ENCODE results near the gene SYT8. TPM values are rescaled to one million over a fixed set of nuclear protein-coding genes. Genes with fewer than 3 reads are reported as not detected.
"Not testable (repeated sequence)": the region's sequence is repeated elsewhere in the genome, so short reads cannot be mapped to it uniquely, and the experiment has no call there.

SYT8 gene
- total RNA-seq, 2 donors from 2014 or later = not detected

DNA sequence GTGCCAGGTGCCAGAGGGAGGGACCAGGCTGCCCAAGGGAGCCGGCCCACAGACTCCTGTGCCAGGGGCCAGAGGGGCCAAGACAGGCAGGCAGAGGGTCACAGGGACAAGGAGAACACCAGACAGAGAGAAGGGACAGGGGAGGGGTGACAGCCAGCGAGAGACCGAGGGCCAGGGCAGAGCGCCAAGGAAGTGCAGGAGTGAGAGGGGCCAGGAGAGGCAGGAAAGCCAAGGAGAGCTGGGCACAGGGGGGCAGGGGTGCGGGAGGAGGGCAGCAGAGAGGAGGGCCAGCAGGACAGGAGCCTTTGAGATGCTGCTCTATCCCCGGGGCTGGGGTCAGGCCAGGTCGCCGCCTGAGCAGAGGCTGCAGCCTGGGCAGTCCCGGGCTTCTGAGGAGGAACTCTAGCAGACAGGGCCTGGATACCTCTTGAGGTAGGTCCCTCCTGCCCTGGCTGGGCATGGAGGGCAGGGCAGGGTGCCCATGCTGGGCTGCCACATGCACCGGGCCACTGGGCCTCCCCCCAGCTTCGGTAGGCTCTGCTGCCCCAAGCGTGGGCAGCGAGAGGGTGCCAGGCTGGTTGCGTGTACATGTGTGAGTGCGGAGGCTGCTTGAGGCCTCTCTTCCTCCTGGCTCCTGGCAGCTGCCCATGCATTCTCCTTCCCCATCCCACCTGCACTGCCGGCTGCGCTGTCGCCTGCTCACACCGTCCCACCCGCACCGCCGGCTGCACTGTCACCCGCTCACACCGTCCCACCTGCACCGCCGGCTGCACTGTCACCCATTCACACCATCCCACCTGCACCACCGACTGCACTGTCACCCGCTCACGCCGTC lies 30.3 kb downstream of the SYT8 start:
- intact Hi-C loops (cut with DNase I) = no loop called here
- ATAC-seq (peak in 1 of 2 donors; percentile 2), DNase-seq (no peak)

DNA sequence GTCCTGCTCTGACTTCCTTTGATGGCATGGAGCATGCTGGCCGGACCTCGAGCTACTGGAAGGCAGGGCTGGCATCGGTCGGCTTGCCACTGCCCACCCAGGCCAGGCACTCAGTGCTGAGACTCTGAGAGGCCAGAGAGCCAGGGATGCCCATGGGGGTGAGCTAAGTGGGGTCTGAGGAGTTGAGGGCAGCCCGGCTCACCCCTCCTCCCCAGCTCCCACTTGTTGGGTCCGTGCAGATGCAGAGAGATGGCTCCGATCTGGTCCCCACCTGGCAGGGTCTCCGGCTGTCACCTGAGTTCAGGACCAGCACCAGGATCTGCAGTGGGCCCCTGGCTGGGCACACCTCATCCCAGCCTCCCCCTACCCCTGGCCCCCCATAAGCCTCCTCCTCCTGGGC lies 31.4 kb downstream of the SYT8 start:
- ATAC-seq (no peak), DNase-seq (no peak)
- intact Hi-C loops (cut with DNase I) = no loop called here

DNA sequence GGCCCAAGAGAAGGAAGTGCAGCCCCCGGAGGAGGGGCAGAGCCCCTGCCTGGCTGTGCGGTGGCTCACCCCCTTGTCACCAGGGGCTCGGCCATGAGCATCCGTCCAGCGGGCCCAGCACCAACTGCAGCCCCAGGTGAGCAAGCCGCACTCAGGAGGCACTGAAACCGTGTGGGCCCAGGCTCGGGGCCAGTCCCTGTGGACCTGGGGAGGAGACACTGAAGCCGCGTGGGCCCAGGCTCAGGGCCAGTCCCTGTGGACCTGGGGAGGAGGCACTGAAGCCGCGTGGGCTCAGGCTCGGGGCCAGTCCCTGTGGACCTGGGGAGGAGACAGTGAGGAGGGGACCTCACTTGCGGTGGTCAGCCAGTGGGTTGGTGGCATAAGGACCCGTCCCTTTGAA lies 32.0 kb downstream of the SYT8 start:
- intact Hi-C loops (cut with DNase I) = no loop called here
- DNase-seq (no peak), ATAC-seq (no peak)

DNA sequence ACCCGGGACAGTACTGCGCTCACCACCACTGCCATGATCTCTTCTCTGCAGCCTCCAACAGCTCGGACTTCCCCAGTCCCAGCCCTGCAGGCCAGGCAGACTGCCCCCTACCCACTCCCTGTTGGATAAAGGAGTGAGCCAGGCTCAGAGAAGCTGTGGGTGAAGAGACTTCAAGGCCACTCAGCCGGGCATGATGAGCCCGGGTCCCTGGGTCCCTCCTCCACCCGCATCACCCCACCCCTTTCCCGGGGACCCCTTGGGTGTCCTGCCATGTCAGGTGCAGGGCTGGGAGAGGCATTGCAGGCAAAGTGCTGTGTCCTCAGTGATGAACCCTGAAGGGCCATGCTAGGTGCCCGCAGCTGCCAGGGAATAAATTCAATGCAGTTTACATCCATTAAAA lies 32.6 kb downstream of the SYT8 start:
- ATAC-seq (no peak), DNase-seq (no peak)
- intact Hi-C loops (cut with DNase I) = no loop called here

DNA sequence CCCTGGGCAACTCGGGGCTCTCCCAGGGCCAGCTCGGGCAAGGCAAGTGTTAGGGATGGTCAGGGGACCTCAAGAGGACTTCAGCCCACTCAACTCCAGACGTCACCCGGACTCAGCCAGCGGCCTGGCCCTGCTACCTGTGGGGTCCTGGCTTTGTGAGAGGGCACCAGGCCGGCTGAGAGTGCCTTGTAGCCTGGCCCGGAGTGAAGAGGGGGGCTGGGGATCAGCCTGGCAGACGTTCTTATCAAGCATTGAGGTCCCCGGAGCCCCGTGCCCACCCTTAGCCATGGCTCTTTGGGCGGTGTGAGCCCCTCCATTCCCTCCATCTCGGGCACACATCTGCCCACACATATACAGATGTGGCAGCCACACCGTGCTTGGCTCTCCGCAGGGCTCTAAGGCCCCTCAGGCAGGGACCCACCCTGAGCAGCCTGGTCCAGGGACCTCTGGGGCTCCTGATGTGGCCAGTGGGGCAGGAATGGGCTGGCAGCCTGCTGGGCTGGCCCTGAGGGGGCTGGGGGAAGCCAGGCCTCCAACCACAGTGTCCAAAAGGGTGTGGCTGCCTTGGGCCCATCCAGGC lies 33.4 kb downstream of the SYT8 start:
- ATAC-seq (no peak), DNase-seq (no peak)
- intact Hi-C loops (cut with DNase I) = no loop called here

DNA sequence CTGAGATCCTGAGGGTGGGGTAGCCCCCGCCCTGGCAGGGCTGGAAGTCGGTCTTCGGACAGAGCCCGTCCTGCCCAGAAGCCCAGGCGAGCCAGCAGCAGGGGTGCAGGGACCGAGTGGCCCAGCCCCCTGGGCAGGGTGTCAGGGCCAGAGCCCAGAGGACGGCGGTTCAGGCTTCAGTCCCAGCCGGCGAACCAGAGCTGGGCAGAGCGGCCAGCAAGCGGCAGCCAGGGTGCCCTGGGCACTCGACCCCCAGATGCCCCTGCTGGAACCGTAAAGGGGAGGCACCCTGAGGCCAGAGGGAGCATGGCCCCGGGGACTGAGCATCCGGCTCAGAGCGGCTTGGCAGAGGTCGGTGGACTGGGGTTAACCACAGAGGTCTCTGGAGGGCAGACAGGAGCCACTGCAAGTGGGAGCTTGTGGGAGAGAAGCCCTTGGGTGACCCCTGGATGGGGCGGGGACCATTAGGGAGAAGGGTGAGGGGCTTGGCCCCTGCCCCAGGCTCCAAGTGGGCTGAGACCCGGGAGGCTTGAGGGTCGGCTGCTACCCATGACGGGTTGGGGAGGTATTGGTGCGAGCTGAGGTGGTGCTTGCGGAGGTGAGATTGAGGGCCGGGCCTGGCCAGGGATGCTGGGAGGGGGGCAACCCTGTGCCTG lies 34.0 kb downstream of the SYT8 start:
- peak; percentile 17 to 24 for ATAC-seq
- no peak for DNase-seq
- intact Hi-C loops (cut with DNase I) = no loop called here

DNA sequence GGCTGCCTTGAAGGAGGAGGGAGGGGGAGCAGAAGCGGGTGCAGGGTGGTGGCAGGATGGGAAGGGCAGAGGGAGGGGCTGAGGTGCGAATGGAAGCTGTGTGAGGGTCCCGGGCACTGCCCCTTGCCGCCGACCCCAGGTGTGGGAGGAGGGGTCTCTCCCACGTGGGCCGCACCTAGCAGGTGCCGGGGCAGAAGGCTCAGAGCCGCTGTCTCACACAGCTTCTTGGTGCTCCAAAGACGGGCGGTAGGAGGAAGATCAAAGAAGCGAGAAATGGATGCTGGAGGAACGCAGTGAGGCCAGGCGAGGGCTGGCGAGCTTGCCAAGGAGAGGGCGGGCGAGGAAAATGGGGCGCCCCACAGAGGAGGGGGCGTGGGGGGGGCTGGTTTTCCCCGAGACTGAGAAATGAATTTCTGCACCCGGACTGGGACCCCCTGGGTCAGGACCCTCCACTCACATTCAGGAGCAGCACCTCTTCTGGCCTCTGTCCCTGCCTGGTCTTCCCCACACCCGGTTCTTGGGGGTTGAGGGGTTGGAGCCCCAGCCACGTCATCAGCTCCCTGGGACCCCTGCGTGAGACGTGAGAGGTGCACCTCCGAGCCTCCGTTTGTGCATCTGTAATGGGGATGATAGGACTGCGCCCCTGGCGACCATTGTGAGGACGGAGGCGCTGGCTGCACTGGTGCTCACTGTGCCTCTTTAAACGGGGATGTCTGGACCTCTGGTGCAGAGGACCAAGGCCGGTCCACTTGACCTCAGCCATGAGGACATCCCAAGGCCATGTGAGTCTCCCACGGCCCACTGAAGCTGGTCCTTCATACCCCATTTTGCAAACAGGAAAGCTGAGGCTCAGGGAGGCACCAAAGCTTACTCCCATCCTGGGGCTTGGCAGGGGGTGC lies 34.9 kb downstream of the SYT8 start:
- DNase-seq (no peak), ATAC-seq (peak; percentile 27 to 28)
- intact Hi-C loops (cut with DNase I) = no loop called here

DNA sequence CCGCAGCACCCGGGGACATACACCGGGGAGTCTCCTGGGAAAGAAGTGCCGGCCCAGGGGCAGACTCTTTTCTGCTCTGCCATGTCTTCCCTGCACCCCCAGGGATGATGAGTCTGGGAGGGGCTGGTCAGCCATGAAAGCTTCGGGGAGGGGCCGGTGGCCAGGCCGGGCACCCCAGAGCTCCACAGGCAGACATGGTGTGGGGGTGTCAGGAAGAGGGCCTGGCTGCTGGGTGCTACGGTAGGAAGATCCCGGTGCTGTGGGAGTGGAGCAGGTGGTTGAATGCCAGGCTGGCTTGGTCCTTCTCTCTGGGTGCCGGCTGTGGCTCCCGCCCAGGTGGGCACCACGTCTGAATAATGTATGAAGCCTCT lies 35.5 kb downstream of the SYT8 start:
- DNase-seq = peak; percentile 16
- intact Hi-C loops (cut with DNase I) = no loop called here
- peak in 1 of 2 donors; percentile 1 for ATAC-seq

DNA sequence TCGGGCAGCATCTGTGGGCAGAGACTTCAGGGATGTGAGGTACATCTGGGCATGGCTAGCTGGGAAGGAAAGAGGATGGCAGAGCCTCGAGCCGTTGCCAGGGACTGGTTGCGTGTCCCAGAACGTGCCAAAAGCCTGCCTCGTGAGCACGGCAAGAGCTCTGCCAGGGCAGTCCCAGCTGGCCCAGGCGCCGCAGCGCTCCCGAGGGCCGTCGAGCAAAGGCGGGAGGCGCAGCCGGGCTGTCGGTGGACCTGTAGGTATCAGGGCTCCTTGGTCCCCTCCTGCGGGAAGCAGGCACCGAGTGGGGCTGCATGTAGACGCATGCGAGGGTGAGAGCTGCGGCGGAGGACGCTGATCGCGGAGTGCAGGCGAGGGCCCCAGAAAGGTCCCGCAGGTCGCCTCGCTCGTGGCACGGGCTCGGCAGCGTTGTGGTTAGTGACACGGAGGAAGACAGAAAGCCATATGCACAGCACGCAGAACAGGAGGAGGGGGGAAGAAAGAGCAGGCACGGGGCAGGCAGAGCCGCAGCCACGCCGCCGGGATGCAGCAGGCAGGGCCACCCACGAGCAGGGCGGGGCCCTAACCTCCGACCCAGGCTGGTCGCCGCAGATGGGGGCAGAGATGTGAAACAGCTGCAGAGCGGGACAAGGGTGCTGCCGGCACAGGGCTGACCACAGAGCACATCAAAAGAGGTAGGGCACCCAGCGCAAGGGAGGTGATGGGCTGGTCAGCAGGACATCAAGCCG lies 36.1 kb downstream of the SYT8 start:
- ATAC-seq = peak; percentile 26 to 29
- intact Hi-C loops (cut with DNase I) = no loop called here
- peak; percentile 32 for DNase-seq

DNA sequence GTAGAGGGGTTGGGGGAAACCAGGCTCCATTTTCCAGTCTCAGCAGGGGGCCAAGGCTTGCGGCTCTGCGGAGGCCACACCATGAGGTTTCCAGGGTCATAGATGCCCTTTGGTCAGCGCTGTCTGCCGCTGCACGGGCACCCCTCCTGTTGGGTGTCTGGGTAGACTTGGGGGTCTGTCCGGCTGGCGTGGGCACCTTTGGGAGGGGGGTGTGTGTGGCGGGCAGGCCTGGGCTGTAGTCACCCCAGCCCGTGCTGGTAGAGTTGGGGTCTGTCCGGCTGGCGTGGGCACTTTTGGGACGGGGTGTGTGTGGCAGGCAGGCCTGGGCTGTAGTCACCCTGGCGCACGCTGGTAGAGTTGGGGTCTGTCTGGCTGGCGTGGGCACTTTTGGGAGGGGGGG lies 36.7 kb downstream of the SYT8 start:
- intact Hi-C loops (cut with DNase I) = no loop called here
- no peak for ATAC-seq
- DNase-seq = peak; percentile 19

DNA sequence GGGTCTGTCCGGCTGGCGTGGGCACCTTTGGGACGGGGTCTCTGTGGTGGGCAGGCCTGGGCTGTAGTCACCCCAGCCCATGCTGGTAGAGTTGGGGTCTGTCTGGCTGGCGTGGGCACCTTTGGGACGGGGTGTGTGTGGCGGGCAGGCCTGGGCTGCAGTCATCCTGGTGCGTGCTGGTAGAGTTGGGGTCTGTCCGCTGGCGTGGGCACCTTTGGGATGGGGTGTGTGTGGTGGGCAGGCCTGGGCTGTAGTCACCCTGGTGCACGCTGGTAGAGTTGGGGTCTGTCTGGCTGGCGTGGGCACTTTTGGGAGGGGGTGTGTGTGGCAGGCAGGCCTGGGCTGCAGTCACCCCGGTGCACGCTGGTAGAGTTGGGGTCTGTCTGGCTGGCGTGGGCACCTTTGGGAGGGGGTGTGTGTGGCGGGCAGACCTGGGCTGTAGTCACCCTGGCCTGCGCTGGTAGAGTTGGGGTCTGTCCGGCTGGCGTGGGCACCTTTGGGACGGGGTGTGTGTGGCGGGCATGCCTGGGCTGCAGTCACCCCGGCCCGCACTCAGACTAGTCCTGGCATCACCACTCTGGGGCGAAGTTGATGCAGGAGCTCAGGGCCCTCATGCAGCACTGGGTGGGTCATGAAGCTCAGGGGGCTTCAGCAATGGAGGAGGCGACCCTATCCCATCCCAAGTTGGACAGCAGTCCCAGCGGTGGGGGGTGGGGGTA lies 37.6 kb downstream of the SYT8 start:
- peak; percentile 19 for DNase-seq
- ATAC-seq = no peak
- intact Hi-C loops (cut with DNase I) = no loop called here

DNA sequence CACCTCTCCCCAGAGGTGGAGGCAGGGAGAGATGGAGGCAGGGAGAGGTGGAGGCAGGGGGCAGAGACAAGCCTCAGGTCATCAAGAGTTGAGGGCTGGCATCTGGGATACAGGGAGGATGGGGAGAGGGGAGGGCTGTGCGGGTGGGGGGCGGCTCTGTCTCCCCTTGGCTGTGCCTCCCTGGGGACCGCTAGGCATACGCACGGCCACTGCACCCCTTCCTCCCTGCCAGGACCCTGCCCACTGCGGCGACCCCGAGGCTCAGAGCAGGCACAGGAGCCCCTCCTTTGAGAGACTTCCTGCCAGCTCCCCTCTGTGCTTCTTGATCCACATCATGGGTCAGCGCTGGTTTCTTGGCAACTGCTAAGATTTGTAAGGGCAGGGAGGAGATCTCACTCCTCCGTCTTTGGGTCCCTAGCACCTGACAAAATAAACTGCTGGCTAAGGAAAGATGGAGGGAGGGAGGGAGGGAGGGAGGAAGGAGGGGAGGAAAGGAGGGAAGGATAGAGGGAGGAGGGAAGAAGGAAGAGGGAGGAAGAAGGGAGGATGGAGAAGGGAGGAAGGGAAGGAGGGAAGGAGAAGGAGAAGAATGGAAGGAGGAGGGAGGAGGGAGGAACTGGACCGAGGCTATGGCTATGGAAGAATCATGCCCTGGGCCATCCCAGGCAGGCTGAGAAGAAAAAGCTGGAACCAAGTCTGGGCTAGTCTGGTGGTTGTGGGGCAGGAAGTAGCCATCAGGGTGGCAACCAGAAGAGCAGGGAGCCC lies 38.4 kb downstream of the SYT8 start:
- DNase-seq = peak; percentile 38
- intact Hi-C loops (cut with DNase I) = no loop called here
- ATAC-seq = peak in 1 of 2 donors; percentile 8

DNA sequence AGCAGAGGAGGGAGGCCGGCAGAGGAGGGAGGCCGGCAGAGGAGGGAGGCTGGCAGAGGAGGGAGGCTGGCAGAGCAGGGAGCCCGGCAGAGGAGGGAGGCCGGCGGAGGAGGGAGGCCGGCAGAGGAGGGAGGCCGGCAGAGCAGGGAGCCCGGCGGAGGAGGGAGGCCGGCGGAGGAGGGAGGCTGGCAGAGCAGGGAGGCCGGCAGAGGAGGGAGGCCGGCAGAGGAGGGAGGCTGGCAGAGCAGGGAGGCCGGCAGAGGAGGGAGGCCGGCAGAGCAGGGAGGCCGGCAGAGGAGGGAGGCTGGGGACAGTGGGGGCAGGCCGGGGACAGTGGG lies 39.0 kb downstream of the SYT8 start:
- DNase-seq = peak; percentile 7
- intact Hi-C loops (cut with DNase I); ATAC-seq: not testable (repeated sequence)

DNA sequence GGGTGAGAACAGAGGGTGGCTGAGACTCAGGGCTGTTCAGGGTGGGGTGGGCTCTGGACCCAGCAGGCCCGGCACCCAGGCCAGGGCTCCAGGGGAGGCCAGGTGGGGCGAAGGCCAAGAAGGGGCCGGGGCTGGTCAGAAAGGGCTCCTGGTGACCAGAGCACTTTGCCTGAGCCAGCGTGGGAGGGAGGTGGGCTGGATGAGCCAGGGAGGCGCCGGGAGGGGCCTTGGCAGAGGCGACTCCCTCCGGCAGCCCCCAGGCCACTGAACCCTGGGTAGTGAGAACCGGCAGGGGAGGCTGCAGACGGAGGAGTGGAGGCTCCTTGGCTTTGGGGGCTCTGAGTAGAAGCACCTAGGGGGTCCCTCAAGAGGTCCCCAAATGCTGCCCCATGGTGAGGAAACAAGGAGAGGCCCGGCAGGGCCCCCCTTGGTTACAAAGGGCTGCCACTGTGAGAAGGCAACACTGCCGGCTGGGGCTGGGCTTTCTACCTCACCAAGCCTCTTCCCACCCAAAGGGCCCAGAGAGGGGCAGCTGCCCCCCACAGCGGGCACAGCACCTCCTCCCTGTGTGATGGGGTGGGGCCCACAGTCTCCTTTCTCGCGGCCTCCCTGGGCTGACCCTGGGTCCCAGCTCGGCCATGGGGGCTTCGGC lies 39.8 kb downstream of the SYT8 start:
- ATAC-seq; intact Hi-C loops (cut with DNase I): not testable (repeated sequence)
- DNase-seq = peak; percentile 29

DNA sequence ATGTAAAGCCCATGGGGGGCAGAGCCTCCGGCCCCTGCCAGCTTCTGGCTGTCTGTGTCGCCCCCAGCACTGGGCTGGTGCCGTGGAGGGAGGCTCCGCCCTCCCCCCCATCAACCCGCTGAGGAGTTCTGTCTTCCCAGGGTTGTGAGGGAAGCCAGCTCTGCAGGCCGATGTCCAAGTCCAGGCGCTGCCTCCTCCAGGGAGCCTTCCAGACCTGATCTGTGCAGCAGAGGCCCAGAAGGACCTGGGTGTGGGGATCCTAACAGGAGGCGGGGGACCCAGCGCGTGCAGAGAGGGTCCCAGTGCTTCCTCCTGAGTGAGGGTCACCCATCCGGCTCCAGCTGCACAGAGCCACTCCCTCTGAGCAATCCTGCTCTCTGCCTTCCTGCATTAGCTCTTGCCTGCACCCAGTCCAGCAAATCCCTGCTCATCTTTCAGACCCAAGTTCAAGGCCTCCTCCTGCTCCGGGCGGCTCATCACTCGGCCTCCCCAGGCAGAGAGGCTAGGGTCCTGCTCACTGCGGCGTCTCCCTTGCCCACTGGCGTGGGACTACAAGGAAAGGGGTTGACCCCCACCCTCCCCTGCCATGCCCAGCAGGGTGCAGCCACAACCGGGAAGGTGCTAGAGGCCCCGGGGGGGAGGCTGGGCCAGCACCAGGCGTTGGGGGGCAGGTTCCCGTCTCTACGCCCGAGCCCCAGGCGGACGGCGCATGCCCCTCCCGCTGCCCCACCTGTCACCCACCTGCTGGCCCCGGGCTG lies 40.5 kb downstream of the SYT8 start:
- DNase-seq (peak; percentile 29), ATAC-seq (no peak)
- intact Hi-C loops (cut with DNase I) = no loop called here

DNA sequence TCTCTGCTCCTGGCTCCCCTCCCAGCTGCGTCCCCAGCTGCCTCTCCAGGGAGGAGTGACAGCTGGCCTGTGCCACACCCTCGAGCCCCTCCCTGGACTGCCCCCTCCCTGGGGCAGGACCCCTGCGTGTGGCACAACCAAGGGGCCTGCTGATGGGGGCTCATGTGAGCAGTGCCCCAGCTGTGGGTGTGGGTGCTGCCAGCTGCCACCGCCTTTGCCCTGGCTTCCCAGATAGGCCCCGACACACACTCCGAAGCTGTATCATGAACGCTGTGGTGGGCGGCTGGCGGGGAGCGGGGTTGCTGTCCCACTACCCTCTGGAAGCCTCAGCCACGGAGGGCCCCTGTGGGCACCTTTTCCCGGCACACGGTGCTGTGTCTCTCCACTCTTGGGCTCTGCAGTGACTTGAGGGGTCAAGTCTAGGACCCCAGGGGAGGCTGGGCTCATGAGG lies 41.1 kb downstream of the SYT8 start:
- ATAC-seq; intact Hi-C loops (cut with DNase I): not testable (repeated sequence)
- DNase-seq = peak; percentile 23
